Prostate gland (tissue), 2 donors: Measurements from ENCODE around the gene TFB2M. TPM values are rescaled to one million over a fixed set of nuclear protein-coding genes. Genes with fewer than 3 reads are reported as not detected.
"Not testable (repeated sequence)": the region's sequence is repeated elsewhere in the genome, so short reads cannot be mapped to it uniquely, and the experiment has no call there.

ENCODE experiments used
- DNase-seq: peaks from one replicate; pipeline ENCODE4 v3.0.0-alpha.2; 2019; ENCODE audit warnings: low spot score
- H3K27ac ChIP-seq, 2 donors: fragments of 200-600 bp; sonication (generic); 2 replicates each; pipeline ENCODE4 v1.5.1; 2017 to 2019
- H3K27me3 ChIP-seq: fragments of 200-600 bp; sonication (generic); replicated peaks from 2 replicates; pipeline ENCODE4 v1.5.1; 2019; ENCODE audit not compliant: insufficient read depth
- H3K36me3 ChIP-seq, 2 donors: fragments of 200-600 bp; sonication (generic); 1 replicate in 1 of 2; 2 replicates in 1 of 2; pipeline versions ENCODE4 v1.5.1 to v1.8.1; 2017 to 2019
- H3K4me1 ChIP-seq: fragments of 200-600 bp; sonication (generic); replicated peaks from 2 replicates; pipeline ENCODE4 v1.5.1; 2019
- H3K4me3 ChIP-seq, 2 donors: fragments of 200-600 bp; sonication (generic); 2 replicates each; pipeline ENCODE4 v1.5.1; 2017 to 2019
- H3K9me3 ChIP-seq: fragments of 200-600 bp; sonication (generic); 2 replicates; pipeline ENCODE4 v1.5.1; 2017
- POLR2A ChIP-seq: fragments of 450-650 bp; IDR thresholded peaks from one replicate; pipeline ENCODE4 v1.6.1; 2016; ENCODE audit warnings: antibody characterized with exemption, mild to moderate bottlenecking
- POLR2AphosphoS5 ChIP-seq: sonication (generic); formaldehyde crosslinking; IDR thresholded peaks from one replicate; pipeline ENCODE4 v1.6.1; 2017; ENCODE audit warnings: antibody characterized with exemption
- WGBS: methylation state at CpG from one replicate; pipeline ENCODE4 v1.1.5; 2018; 5-methylcytosine and 5-hydroxymethylcytosine counted together
- intact Hi-C: fragments of 100-400 bp; cut with DNase I; formaldehyde crosslinking; loops from one replicate; pipeline ENCODE4 v1.14.2; 2022
- total RNA-seq, 2 donors: library from RNA; depleted of rRNA; stranded (reverse); fragments of >200 nt; gene quantifications; one replicate each; pipeline ENCODE4 v1.1.0, GENCODE V29; 2016
- TF ChIP-seq, protein P1 (sequence below), 4 experiments: fragments of 200-600 bp in 2 of 4; fragments of 450-650 bp in 2 of 4; sonication (generic) in 2 of 4; IDR thresholded peaks; 1 replicate in 3 of 4; 2 replicates in 1 of 4; pipeline ENCODE4 v1.5.1; 2016 to 2019; ENCODE audit warnings: antibody characterized with exemption in 4 of 4, mild to moderate bottlenecking in 2 of 4, moderate library complexity in 2 of 4

TFB2M gene
- total RNA-seq, 2 donors from 2014 or later = 10.3 to 15.1 TPM

DNA sequence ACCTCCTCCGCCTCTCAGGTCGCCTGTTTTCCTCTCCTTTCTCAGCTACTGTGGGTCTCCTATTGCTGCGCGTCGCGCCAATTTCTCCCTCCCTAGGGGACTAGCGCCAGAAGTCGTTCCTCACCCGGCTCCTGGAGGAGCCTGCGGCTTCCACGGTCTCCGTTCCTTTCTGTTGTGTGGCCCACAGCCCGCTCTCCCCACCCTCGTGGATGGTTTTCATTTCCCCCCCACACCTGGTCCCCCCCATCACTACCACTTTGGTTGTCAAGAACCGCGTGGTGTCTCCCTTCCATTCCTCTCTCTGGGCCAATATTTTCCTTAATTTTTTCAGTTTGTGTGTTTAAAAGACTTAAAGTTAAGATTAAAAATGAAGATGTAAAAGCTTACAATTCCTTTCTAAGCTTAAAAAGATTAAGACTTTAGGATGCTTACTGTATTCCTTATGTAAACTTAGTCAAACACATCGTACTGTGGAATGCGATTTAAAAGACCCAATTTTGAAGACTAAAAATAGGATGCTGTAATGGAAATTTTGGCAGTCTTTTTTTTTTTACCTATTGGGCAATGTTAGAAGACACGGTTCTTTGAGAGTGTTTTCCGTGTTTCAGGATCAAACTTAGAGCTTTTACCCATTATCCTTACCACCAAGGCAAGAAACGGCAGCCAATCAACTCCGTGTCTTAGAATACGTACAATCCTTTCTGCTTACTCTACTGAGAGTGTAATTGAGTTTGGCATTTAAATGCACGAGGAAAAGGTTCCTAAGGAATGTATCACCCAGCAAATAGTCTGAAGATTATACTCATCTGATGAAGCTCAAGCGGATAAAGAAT is 968 bp upstream of the TFB2M start:
- TF ChIP-seq POLR2AphosphoS5 (no peak), POLR2A (no peak)
- TF ChIP-seq, protein P1, sequence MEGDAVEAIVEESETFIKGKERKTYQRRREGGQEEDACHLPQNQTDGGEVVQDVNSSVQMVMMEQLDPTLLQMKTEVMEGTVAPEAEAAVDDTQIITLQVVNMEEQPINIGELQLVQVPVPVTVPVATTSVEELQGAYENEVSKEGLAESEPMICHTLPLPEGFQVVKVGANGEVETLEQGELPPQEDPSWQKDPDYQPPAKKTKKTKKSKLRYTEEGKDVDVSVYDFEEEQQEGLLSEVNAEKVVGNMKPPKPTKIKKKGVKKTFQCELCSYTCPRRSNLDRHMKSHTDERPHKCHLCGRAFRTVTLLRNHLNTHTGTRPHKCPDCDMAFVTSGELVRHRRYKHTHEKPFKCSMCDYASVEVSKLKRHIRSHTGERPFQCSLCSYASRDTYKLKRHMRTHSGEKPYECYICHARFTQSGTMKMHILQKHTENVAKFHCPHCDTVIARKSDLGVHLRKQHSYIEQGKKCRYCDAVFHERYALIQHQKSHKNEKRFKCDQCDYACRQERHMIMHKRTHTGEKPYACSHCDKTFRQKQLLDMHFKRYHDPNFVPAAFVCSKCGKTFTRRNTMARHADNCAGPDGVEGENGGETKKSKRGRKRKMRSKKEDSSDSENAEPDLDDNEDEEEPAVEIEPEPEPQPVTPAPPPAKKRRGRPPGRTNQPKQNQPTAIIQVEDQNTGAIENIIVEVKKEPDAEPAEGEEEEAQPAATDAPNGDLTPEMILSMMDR (IDR thresholded peaks at IDR 0.05) = no peak
- H3K4me1 ChIP-seq = no peaks in the 10 kb centered on the region
- peak overlapping the region; percentile 77 to 94 for H3K4me3 ChIP-seq
- no peaks in the 10 kb centered on the region for H3K36me3 ChIP-seq
- no peaks in the 10 kb centered on the region for H3K27me3 ChIP-seq
- peak overlapping the region; percentile 92 to 94 for H3K27ac ChIP-seq
- WGBS = under 1% methylated on average over 25 of the region's 25 CpGs
- no peak for DNase-seq
- intact Hi-C loops = loop anchor here (5.0 to 10.0 kb wide), 2 partner anchors 78 to 120 kb away; no protein-coding TSS in a partner anchor
- H3K9me3 ChIP-seq = no peaks in the 10 kb centered on the region

GRCh38 chr1:246565751-246566127 is 322 bp downstream of the TFB2M start:
- intact Hi-C loops = loop anchor here (5.0 to 10.0 kb wide), 2 partner anchors 79 to 122 kb away; no protein-coding TSS in a partner anchor

DNA sequence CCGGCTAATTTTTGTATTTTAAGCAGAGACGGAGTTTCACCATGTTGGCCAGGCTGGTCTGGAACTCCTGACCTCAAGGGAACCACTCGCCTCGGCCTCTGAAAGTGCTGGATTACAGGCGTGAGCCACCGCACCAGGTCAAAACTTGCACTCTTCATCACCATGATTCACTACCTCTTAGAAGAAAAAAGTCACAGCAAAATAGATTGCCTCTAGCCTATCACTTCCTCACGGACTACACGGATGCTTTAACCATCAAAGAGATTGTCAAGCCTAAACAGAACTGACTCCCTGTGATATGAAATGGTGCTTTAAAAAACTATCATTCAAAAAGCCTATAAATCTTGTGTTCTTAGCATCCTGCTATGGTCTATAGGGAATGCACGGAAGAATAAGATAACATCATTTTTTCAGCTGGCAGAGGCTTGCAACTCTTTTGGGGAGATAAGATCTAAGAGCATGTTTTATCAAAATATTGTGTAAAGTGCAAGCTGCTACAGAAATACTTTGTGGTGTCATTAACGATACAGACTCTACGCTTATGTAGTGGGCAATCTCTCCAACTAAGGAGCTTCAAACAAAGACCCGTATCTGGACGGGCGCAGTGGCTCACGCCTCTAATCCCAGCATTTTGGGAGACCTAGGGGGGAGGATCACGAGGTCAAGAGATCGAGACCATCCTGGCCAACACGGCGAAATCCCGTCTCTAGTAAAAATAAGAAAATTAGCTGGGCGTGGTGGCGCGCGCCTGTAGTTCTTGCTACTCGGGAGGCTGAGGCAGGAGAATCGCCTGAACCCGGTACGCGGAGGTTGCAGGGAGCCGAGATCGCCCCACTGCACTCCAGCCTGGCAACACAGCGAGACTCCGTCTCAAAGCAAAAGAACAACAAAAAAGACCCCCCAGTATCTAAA is 966 bp downstream of the TFB2M start:
- H3K4me3 ChIP-seq = peak overlapping the region; percentile 77 to 94
- H3K36me3 ChIP-seq = no peaks in the 10 kb centered on the region
- intact Hi-C loops = loop anchor here (5.0 to 10.0 kb wide), 2 partner anchors 80 to 122 kb away; no protein-coding TSS in a partner anchor
- DNase-seq = no peak
- WGBS = 25% methylated on average over 33 of the region's 33 CpGs
- TF ChIP-seq POLR2AphosphoS5 (no peak), POLR2A (no peak)
- TF ChIP-seq, protein P1 (IDR thresholded peaks at IDR 0.05) = no peak
- H3K27me3 ChIP-seq = no peaks in the 10 kb centered on the region
- peak overlapping the region; percentile 92 to 94 for H3K27ac ChIP-seq
- H3K4me1 ChIP-seq = no peaks in the 10 kb centered on the region
- H3K9me3 ChIP-seq = no peaks in the 10 kb centered on the region

More at GRCh38 chr1:246565751-246566127, 322 bp downstream of the TFB2M start:
- under 1% methylated on average over 25 of the region's 25 CpGs for WGBS
- Histone ChIP-seq H3K4me3 (peak overlapping the region; percentile 77 to 94), H3K27ac (peak overlapping the region; percentile 92 to 94), H3K9me3 (no peaks in the 10 kb centered on the region), H3K27me3 (no peaks in the 10 kb centered on the region), H3K4me1 (no peaks in the 10 kb centered on the region), H3K36me3 (no peaks in the 10 kb centered on the region)
- TF ChIP-seq, protein P1 (IDR thresholded peaks at IDR 0.05) = no peak
- TF ChIP-seq POLR2A (no peak), POLR2AphosphoS5 (no peak)
- no peak for DNase-seq

DNA sequence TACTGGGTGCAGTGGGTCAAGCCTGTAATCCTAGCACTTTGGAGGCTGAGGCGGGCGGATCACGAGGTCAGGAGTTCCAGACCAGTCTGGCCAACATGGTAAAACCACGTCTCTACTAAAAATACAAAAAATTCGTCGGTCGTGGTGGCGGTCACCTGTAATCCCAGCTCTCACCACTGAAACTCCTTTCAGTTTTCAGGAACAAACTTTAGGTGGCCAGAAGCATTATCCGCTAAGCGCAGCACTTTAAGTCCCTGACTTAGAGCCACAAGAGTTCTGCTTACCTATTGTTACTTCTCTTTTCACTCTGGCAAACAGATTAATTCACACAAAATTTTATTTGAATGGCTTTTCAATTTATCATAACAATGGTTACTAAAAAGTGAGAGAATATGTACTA is 5.2 kb downstream of the TFB2M start:
- not testable (repeated sequence) for H3K4me3 ChIP-seq, H3K36me3 ChIP-seq, H3K27ac ChIP-seq, H3K4me1 ChIP-seq, DNase-seq, H3K27me3 ChIP-seq, H3K9me3 ChIP-seq
- intact Hi-C loops = loop anchor here (10.0 kb wide), 1 partner anchor 84 kb away; no protein-coding TSS in a partner anchor
- WGBS = 89% methylated on average over 10 of the region's 10 CpGs

DNA sequence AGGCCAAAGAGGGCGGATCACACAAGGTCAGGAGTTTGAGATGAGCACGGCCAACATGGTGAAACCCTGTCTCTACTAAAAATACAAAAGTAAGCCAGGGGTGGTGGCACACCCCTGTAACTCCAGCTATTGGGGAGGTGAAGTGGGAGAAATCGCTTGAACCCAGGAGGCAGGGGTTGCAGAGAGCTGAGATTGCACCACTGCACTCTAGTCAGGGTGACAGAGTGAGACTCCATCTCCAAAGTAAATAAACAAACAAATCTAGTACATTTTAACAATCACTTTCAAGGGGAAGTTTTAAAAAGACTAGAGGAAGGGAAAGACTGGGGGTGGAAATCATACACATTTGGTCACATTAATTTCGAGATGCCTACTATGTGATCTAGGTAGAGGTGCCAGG is 6.8 kb downstream of the TFB2M start:
- 96% methylated on average over 4 of the region's 4 CpGs for WGBS

More for the DNA sequence above, 6.8 kb downstream of the TFB2M start:
- intact Hi-C loops = no loop called here
- Histone ChIP-seq H3K27ac (no peak overlapping the region), H3K36me3 (no peaks in the 10 kb centered on the region), H3K9me3 (no peaks in the 10 kb centered on the region), H3K27me3 (no peaks in the 10 kb centered on the region), H3K4me3 (no peak overlapping the region), H3K4me1 (no peaks in the 10 kb centered on the region)
- DNase-seq = no peak
- TF ChIP-seq, protein P1 (IDR thresholded peaks at IDR 0.05) = no peak
- TF ChIP-seq POLR2AphosphoS5 = no peak
- no peak for TF ChIP-seq POLR2A
